Neuronal stem cell (in vitro differentiated cells): ENCODE results near the gene ZNF202.
A peak's percentile ranks its signal among the peaks of the same experiment; 100 is the strongest.

ENCODE experiments used
- DNase-seq: peaks from one replicate; pipeline ENCODE4 v3.0.0-alpha.2; 2013; ENCODE audit warnings: low spot score
- H2AFZ ChIP-seq: one replicate; pipeline ENCODE4 v1.6.1; 2013; ENCODE audit warnings: mild to moderate bottlenecking, low read length, inconsistent platforms
- H2AK5ac ChIP-seq: 2 replicates; pipeline ENCODE4 v1.6.1; 2013; ENCODE audit warnings: low read depth, mild to moderate bottlenecking, inconsistent platforms, low read length, moderate library complexity, mixed read lengths
- H2BK120ac ChIP-seq: 2 replicates; pipeline ENCODE4 v1.6.1; 2013; ENCODE audit warnings: low read depth, mild to moderate bottlenecking, inconsistent platforms, low read length, moderate library complexity, mixed read lengths
- H2BK12ac ChIP-seq: one replicate; pipeline ENCODE4 v1.6.1; 2013; ENCODE audit warnings: low read length, inconsistent platforms
- H2BK15ac ChIP-seq: 2 replicates; pipeline ENCODE4 v1.6.1; 2013; ENCODE audit warnings: mild to moderate bottlenecking, low read length, inconsistent platforms, mixed read lengths
- H2BK5ac ChIP-seq: one replicate; pipeline ENCODE4 v1.6.1; 2013; ENCODE audit warnings: inconsistent platforms, mild to moderate bottlenecking, low read length, moderate library complexity
- H3K14ac ChIP-seq: one replicate; pipeline ENCODE4 v1.6.1; 2013; ENCODE audit warnings: low read length, inconsistent platforms
- H3K18ac ChIP-seq: 2 replicates; pipeline ENCODE4 v1.6.1; 2013; ENCODE audit warnings: low read length, inconsistent platforms
- H3K23ac ChIP-seq: 2 replicates; pipeline ENCODE4 v1.6.1; 2013; ENCODE audit warnings: low read depth, mild to moderate bottlenecking, mixed read lengths, low read length, inconsistent platforms; ENCODE audit not compliant: poor library complexity
- H3K27ac ChIP-seq: replicated peaks from 3 replicates; pipeline ENCODE4 v1.5.1; 2013; ENCODE audit warnings: low read length, inconsistent platforms
- H3K27me3 ChIP-seq, 3 experiments: 2 replicates each; pipeline ENCODE4 v1.6.1; 2013; ENCODE audit warnings: low read length in 3 of 3, mild to moderate bottlenecking in 2 of 3, inconsistent platforms in 1 of 3, low read depth in 1 of 3, mixed read lengths in 1 of 3, moderate library complexity in 1 of 3; ENCODE audit not compliant: control insufficient read depth in 3 of 3, insufficient read depth in 3 of 3
- H3K36me3 ChIP-seq, 2 donors: replicated peaks in 1 of 2; 2 replicates each; pipeline ENCODE4 v1.6.1; 2013; ENCODE audit warnings: low read length in 2 of 2; ENCODE audit not compliant: control insufficient read depth in 2 of 2, insufficient read depth in 2 of 2
- H3K4ac ChIP-seq: 2 replicates; pipeline ENCODE4 v1.6.1; 2013; ENCODE audit warnings: inconsistent platforms, mild to moderate bottlenecking, low read length, moderate library complexity
- H3K4me1 ChIP-seq, 2 donors: 1 replicate in 1 of 2; 2 replicates in 1 of 2; pipeline ENCODE4 v1.6.1; 2013; ENCODE audit warnings: low read length in 2 of 2, low read depth in 1 of 2; ENCODE audit not compliant: control insufficient read depth in 2 of 2, insufficient read depth in 1 of 2
- H3K4me2 ChIP-seq: one replicate; pipeline ENCODE4 v1.6.1; 2013; ENCODE audit warnings: mild to moderate bottlenecking, low read length, inconsistent platforms; ENCODE audit not compliant: insufficient read depth, poor library complexity, severe bottlenecking
- H3K4me3 ChIP-seq, 2 donors: 2 replicates each; pipeline ENCODE4 v1.5.1; 2013; ENCODE audit warnings: low read length in 2 of 2, mild to moderate bottlenecking in 2 of 2, inconsistent platforms in 1 of 2, moderate library complexity in 1 of 2
- H3K79me1 ChIP-seq: one replicate; pipeline ENCODE4 v1.6.1; 2013; ENCODE audit warnings: low read depth, mild to moderate bottlenecking, inconsistent platforms, low read length, moderate library complexity
- H3K9ac ChIP-seq: one replicate; pipeline ENCODE4 v1.6.1; 2013; ENCODE audit warnings: mild to moderate bottlenecking, low read depth, low read length, inconsistent platforms; ENCODE audit not compliant: poor library complexity
- H3K9me3 ChIP-seq, 2 donors: replicated peaks in 1 of 2; 2 replicates each; pipeline versions ENCODE3 to v1.6.1; 2013; ENCODE audit warnings: low read length in 2 of 2, mild to moderate bottlenecking in 2 of 2, inconsistent platforms in 1 of 2, low read depth in 1 of 2, mixed read lengths in 1 of 2, moderate library complexity in 1 of 2; ENCODE audit not compliant: control insufficient read depth in 2 of 2, insufficient read depth in 1 of 2
- H4K8ac ChIP-seq: one replicate; pipeline ENCODE4 v1.6.1; 2013; ENCODE audit warnings: low read depth, mild to moderate bottlenecking, inconsistent platforms, low read length, moderate library complexity
- H4K91ac ChIP-seq: one replicate; pipeline ENCODE4 v1.6.1; 2013; ENCODE audit warnings: low read length, low read depth, mild to moderate bottlenecking, inconsistent platforms; ENCODE audit not compliant: poor library complexity
- WGBS, 2 donors: extraction: QIAGEN DNeasy Blood & Tissue Kit; methylation state at CpG; one replicate each; pipeline ENCODE4 v1.1.7; 2013; ENCODE audit warnings: missing lambda C conversion rate in 2 of 2, mixed read lengths in 1 of 2; ENCODE audit not compliant: insufficient read length in 2 of 2, insufficient replicate concordance in 1 of 2; ENCODE audit errors: extremely low coverage in 2 of 2; 5-methylcytosine and 5-hydroxymethylcytosine counted together

Gene ZNF202

DNA sequence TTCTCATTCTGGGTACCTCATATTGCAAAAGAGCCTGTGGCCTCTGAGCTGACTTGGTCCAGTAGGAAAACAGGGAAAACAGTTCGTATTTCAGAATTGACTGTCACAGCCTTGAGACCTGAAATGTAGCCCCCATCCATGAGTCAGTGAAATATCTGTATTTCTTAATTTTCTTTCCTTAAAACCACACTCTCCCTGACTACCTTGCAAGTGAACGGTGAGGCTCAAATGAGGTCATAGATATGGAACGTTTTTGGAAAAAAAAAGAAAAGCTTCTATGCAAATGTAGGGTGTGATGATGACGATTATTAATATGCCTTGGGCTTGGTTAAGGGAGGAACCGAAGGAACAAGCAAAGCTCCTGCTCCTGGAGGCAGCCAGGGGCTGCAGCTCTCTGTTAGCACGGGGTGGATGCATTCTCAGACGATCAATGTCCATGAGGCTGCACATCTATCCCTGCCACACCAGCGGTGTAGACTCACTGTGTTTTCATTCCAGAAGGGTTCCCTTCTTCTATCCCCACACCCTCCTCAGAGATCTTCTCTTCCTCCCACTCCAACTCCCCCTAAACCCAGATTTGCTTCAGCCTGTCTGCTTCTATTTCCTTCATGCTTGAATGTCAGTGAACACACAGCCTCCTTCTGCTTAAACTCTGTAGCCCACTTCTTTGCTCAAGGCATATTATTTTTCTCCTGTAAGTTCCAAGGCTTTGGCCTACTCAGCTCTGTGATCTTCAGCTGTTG, 57.9 kb downstream of the ZNF202 start:
- Histone ChIP-seq H3K18ac (peak overlapping the region; percentile 57), H2BK12ac (no peak overlapping the region), H2AFZ (no peak overlapping the region), H3K9ac (no peak overlapping the region), H2BK15ac (no peak overlapping the region), H3K9me3 (no peaks in the 10 kb centered on the region), H3K4me1 (peaks cover 2 to 4% of the 10 kb centered on the region in 2 donors), H2BK120ac (no peak overlapping the region), H3K4ac (no peak overlapping the region), H2AK5ac (no peak overlapping the region), H3K4me3 (no peak overlapping the region), H3K36me3 (no peaks in the 10 kb centered on the region), H3K27ac (no peak overlapping the region), H2BK5ac (no peak overlapping the region), H3K27me3 (peaks cover 0 to 26% (median 0%) of the 10 kb centered on the region in 3 experiments), H4K91ac (no peak overlapping the region), H4K8ac (no peak overlapping the region), H3K14ac (no peak overlapping the region), H3K79me1 (no peaks in the 10 kb centered on the region), H3K23ac (no peak overlapping the region), H3K4me2 (no peak overlapping the region)
- DNase-seq = no peak
- no CpG with 5 or more reads among the region's 8 CpGs for WGBS, 2 donors

DNA sequence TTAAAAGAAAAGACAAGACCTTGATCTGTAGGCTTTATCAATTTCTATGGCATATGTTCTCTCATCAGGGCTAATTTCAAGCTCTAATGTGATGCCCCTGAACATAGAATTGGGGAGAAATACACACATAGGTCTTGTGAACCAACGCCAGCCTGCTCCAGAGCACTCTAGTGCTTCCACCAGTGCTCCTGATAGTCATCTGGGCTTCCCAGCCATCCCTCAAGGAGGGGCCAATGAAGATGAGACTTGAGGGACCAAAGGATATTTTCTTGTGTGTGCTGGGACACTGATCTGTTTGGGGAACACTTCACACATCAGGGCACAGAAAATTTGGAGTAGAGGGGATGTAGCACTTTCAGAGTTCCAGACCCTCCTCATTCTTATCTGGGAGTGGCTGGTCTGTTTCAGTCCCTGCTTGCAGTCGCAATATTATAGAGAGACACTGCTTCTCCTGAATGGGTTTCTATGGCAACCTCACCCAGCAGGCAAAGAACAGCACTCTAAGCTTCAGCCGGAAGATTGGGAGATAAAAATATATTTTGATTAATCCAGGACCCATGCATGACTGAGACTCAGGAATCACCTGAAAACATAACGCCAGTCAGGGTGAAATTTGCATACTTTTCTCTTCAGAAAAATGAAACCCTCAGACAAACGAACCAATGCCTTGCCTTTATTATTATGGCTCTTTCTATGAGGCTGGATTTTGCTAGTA, 58.6 kb downstream of the ZNF202 start:
- Histone ChIP-seq H3K14ac (no peak overlapping the region), H3K9me3 (peaks cover 0 to 2% of the 10 kb centered on the region in 2 donors), H3K27me3 (peaks cover 0 to 24% (median 0%) of the 10 kb centered on the region in 3 experiments), H2BK15ac (no peak overlapping the region), H3K4me1 (peaks cover 2 to 4% of the 10 kb centered on the region in 2 donors), H2AK5ac (no peak overlapping the region), H3K23ac (no peak overlapping the region), H4K8ac (no peak overlapping the region), H2BK12ac (no peak overlapping the region), H2BK120ac (no peak overlapping the region), H3K79me1 (no peaks in the 10 kb centered on the region), H4K91ac (no peak overlapping the region), H3K27ac (no peak overlapping the region), H3K18ac (no peak overlapping the region), H3K4me2 (no peak overlapping the region), H3K4me3 (no peak overlapping the region), H3K9ac (no peak overlapping the region), H3K36me3 (no peaks in the 10 kb centered on the region), H2AFZ (no peak overlapping the region), H3K4ac (no peak overlapping the region), H2BK5ac (no peak overlapping the region)
- DNase-seq = no peak
- WGBS, 2 donors = no CpG with 5 or more reads among the region's 5 CpGs

DNA sequence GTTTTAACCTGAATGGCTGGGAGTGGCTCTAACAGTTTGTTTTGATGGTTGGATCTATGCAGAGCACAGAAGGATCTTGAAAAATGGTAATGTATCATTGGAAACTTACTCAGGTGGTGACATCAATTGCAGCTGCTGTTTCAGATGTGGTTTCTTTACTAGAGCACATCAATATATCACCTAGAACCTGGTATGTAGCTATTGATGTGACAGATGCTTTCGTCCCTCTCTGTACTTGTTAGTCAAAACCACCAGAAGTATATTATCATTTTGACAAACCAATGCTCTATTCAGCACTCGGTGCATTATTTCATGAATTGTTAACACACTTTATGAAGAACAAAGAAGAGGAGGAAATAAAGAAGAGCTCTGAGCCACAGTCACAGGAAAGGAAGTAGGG, 60.4 kb downstream of the ZNF202 start:
- no CpG with 5 or more reads among the region's 2 CpGs for WGBS, 2 donors

DNA sequence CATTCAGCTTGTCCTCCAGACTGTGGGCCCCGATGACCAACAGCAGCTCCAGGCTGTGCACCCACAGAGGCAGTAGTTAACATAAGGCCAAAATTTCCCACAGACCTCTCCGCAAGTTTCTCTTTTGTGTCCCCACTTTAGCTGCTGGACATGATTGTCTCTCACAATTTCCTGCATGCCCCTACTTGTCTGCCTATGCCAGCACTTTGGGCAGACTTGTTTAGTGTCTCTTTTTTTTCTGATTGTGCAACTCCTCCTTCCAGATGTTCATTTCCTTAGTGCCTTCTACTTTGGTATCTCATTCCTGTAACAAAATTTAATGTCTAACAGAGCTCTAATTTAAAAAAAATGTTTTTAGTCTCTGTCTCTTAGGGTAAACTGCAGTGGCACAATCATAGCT, 63.2 kb downstream of the ZNF202 start:
- Histone ChIP-seq H3K4me3 (no peak overlapping the region), H2BK12ac (no peak overlapping the region), H4K8ac (no peak overlapping the region), H3K9me3 (peaks cover 0 to 2% of the 10 kb centered on the region in 2 donors), H3K27ac (no peak overlapping the region), H4K91ac (no peak overlapping the region), H3K79me1 (no peaks in the 10 kb centered on the region), H2AK5ac (no peak overlapping the region), H3K4me1 (peaks cover 2 to 4% of the 10 kb centered on the region in 2 donors), H3K4ac (no peak overlapping the region), H3K9ac (no peak overlapping the region), H3K14ac (no peak overlapping the region), H3K27me3 (peaks cover 0 to 5% (median 0%) of the 10 kb centered on the region in 3 experiments), H3K18ac (peak overlapping the region; percentile 11), H2BK120ac (no peak overlapping the region), H3K36me3 (no peaks in the 10 kb centered on the region), H3K4me2 (no peak overlapping the region), H3K23ac (no peak overlapping the region), H2AFZ (no peak overlapping the region), H2BK5ac (no peak overlapping the region), H2BK15ac (no peak overlapping the region)
- WGBS, 2 donors = no CpG with 5 or more reads among the region's 2 CpGs
- DNase-seq = no peak

More for the DNA sequence above, 60.4 kb downstream of the ZNF202 start:
- Histone ChIP-seq H3K4me2 (no peak overlapping the region), H2BK15ac (no peak overlapping the region), H3K4me3 (no peak overlapping the region), H3K4me1 (peaks cover 2 to 4% of the 10 kb centered on the region in 2 donors), H2AFZ (no peak overlapping the region), H3K14ac (no peak overlapping the region), H3K9me3 (peaks cover 0 to 2% of the 10 kb centered on the region in 2 donors), H3K18ac (no peak overlapping the region), H3K79me1 (no peaks in the 10 kb centered on the region), H3K27ac (no peak overlapping the region), H4K91ac (no peak overlapping the region), H3K36me3 (no peaks in the 10 kb centered on the region), H2BK5ac (no peak overlapping the region), H2BK12ac (no peak overlapping the region), H3K23ac (no peak overlapping the region), H3K27me3 (peaks cover 0 to 12% (median 0%) of the 10 kb centered on the region in 3 experiments), H3K4ac (no peak overlapping the region), H3K9ac (no peak overlapping the region), H4K8ac (no peak overlapping the region), H2BK120ac (no peak overlapping the region), H2AK5ac (no peak overlapping the region)
- no peak for DNase-seq
